UCSD-AML1 (cell line): ENCODE measurements around the gene LMO4.

Source experiments
- DNase-seq: peaks from one replicate; lab custom pipeline; 2025; ENCODE audit not compliant: unreplicated experiment; lab: John Stamatoyannopoulos, UW

The LMO4 gene

DNA sequence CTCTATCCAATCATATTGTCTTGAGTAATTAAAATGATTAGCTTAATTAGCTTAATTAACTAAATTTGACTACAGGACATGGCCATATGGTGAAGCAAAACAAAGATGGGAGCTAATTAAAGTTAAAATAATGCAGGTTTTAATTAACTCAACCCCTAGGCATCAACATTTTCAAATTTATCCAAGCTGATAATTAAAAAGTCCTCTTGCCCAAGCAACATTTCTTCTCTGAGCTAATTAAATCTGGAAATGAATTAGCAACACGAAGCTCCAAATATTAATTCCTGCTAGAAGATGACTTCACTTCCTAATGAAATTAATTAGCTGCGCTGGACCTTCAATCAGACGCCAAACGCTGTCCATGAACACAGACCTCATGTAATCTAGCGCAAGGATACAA lies 27.9 kb downstream of the LMO4 start:
- DNase-seq, result no peak

DNA sequence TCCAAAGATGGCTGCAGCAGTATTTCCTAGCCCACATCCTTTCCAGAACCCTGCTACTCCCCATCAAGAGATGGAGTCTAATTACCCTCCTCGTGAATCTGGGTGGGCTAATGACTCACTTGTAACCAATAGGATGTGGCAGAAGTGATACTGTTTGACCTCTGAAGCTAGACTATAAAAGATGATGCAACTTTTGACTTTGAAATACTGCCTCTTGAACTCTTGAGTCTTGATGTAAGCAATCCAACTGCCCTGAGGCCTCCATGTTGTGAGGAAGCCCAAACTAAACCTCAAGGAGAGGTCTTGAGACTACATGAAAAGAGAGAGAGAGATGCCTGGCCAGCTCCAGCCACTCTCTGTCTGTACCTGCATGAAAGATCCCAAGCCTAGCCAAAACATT lies 29.5 kb downstream of the LMO4 start:
- DNase-seq, result no peak

DNA sequence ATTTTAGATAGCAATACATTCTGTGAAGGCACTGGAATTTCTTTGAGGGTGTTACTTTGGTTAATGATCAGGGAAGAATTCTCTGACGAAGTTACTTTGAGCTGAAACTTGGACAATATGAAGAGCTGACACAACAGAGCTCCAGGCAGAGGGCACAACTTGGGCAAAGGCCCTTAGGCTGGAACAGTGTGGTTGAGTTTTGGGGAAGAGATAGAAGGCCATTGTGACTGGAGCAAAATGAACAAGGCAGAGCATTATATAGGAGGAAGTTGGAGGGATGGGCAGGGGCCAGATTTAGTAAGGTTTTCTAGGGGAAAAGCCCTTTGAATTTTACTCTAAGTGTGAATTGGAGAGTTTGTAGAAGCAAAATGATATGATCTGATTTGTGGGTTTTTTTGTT lies 30.9 kb downstream of the LMO4 start:
- DNase-seq, result no peak

DNA sequence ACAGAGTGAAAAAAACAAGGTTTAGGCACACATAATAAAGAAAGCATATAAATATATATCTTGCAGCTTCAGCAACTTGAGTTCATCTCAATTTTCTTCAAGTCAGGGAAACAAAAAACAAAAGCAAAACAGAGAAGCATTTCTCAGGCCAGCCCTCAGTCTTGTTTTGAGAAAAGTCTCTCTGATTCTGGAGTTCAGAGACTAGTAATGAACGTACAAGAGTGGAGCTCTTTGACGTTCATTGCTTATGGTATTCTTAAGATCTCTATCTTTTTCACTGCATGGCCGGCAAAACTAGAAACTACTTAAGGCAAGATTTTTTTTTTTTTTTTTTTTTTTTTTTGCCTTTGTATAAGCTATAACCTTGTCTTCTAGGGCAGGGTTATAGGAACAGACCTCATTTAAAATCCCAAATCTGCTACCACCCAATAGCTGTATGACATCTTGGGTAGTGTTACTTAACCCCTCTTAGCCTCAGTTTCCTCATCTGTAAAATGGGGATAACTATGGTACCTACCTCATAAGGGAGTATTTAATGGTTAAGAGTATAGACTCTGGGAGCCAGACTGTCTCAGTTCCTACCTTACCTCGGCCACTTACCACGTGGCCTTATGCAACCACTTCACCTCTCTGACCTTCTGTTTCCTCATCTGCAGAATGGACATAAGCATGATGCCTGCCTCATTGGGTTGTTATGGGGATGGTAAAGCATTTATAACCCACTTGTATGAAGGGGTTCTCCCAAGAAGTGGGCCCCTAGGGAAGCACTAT lies 33.6 kb downstream of the LMO4 start:
- DNase-seq, result no peak

DNA sequence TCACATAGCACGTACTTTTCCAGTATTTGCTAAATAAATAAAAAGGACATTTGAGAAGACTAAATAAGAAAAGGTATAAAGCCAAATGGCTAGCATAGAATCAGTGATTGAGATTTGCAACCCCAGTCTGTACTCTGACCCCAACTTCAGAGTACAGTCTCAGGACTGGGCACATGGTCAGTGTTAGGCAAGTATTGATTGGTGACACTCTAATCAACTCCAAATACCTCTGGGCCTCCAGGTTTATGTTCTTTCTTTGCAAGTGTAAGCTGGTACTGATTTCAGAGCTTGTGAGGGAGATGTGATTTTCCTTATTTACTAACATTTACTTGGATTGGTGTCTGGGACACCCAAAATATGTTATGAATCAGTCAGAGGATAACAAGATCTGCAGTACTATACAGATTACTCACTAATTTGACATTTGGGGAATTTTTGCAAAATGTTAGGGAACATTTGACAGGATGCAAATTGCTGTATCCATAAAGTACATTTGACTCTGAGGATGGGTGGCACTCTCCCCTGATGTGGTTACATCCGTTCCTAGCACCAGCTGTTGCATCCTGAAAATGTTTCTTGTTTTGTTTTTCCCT lies 34.2 kb downstream of the LMO4 start:
- no peak for DNase-seq

DNA sequence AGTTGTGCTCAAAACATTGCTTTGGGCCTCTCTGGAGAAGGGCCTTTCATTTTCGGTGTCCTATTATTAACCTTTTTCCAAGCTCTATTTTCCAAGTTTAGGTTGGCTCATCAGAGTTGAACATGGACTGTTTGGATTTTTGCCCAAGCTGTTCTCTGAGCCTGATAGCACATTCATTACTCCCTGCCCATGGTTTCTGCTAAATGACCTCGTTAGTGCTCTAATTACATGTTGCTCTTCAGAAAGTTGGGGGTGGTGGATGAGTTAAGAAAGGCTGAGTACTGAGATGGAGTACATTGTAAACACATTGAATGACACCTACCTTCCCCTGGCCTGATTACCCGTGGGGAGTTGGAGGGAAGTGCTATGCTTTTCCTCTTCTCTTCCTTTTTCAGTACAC lies 38.9 kb downstream of the LMO4 start:
- no peak for DNase-seq

DNA sequence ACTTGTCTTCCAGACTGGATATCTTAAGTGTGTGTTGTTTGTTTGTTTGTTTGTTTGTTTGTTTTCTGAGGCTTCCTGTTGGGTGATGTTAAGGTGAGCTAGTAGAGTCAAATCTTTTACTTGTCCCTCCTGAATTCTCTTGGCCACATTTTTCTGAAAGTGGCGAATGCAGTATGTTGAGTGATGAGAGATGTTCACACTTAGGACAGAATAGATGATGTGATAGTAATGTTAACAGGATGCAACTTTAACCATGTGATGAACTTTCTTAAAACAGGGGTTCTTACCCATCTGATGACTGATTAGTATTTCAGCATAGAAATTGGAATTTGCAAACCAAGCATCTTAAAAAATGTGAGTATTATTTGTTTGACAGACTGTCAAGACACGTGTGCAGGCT lies 40.2 kb downstream of the LMO4 start:
- no peak for DNase-seq

DNA sequence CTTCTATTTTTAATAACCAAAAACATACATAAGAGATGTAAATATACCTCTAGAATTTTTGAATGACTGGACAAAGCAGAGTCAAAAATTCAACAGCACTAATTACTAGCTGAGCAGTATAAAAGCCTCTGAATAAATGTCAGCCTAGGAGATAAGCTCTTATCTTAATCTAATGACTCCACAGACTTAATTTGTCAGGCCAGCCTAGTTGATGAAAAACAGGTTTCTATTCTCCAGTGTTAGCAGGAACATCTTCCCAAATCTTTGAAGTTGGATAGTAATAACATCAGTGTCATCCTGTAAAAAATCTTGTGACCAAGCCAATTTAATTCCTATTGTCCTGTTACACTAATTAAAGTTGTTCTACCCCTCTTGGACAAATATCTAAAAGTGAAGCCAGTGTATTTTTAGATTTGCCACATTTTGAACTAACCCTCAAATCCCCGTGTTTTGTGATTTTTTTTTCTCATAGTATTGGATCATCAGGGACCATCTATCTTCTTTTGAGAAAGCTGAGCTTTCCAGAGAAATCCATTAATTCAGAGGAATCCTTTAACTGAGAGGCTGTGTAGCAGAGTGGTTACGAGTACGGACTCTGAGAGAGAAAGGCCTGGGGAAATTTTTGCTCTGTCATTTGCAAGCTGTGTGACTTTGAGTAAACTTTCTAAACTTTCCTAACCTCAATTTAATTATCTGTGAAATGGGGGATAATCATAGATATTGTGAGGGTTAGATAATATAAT lies 41.2 kb downstream of the LMO4 start:
- no peak for DNase-seq

DNA sequence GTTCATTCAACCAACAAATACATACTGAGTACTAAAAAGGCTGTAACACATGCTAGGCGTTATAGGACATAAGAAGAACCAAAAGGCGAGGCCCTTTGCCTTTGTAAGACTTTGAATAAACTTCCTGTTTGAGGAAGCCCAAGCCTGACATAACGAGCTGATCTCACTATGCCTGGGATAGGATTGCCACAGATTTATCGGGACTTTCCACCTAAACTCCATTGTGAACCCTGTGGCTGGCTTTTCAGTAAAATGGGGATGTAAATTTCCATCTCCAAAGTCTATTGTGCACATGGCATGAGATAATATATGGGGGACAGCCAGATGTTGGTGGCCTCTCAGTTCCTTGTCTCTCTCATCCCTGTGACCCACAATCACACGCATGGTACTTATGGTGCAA lies 41.9 kb downstream of the LMO4 start:
- no peak for DNase-seq

DNA sequence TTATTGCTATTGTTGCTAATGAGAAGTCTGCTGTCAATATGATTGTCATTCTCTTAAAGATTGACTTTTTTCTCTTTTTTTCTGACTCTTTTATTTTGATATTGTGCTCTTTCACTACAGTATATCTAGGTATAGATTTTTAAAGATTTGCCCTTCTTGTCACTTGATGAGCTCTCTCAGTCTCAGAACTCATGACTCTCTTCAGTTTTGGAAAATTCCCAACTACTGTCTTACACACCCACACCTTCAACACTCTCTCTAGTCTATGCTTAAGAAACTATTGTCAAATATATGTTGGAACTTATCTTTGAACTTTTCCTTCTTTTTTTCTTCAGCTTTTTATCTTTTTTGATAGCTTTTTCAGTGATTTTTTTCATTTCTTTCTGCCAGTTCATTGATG lies 50.6 kb downstream of the LMO4 start:
- DNase-seq, result no peak

DNA sequence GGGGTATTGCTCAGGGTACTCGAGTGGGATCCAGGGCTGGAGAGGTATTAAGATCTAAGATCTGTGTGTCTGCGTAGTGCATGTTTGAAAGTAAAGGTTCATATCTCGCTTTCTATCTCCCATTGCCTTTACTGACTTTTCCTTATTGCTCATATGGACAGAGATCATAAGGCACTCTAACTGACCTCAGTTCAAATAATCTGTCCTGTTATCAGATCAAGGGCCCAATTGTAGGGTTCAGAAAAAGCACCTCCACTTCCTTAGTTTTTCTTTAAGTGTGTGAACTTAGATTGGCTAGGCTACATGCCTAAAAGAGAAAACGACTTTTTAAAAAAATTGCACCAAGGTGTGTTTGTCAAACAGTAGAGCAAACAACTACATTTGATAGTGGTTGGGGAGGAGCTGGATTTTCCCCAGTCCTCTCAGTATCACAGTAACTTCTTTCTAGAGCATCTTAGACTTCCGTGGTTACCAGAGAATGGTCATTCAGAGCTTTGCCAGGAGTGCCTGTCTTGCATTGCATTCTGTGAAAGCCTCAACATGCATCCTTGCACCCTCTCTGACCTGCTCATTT lies 57.6 kb downstream of the LMO4 start:
- no peak for DNase-seq

DNA sequence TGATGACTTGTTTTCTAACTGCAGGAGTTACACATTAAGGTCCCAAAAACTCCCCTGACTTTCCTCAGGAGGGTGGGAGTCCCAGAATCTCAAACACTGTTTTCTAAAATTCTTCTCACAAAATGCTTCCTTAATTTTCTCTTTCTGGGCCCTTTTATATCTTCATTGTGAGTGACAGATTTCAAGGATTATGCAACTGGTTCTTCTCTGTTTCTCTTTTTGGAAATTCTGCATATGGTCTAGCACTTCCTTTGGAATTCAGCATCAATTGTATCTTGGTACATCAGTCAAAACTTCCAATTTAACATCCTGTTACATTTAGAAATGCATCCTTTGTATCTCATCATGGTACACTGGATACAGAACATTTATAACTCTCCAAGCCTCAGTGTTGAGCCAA lies 59.7 kb downstream of the LMO4 start:
- no peak for DNase-seq

DNA sequence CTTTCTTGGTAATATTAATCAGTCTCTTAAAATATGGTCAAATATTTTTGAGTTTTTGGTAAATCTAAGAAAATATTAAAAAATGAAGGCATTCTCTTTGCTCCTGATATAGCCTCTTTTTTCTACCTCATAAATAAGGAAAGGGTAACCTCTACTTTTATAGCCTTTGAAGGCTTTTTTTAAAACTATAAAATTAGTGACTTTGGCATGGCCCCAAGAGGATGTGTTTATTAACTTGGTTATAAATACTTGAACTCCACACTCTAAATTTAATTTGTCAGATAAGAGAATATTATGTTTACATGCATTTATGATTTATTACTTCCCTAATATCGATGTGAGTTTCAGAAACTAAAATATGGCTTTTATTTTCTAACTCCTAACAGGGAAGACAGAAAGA lies 60.3 kb downstream of the LMO4 start:
- DNase-seq, result no peak

DNA sequence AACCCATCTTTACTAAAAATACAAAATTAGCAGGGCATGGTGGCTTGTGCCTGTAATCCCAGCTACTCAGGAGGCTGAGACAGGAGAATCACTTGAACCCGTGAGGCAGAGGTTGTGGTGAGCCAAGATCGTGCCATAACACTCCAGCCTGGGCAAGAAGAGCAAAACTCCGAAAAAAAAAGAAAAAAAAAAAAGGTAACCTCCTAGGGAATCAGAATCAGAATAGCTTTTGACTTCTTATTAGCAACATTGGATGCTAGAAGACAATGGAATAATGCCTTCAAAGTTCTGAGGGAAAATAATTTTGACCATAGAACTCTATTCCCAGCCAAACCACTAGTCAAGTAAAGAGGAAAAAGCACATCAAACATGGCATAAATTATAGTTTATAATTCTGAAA lies 60.9 kb downstream of the LMO4 start:
- DNase-seq, result no peak

DNA sequence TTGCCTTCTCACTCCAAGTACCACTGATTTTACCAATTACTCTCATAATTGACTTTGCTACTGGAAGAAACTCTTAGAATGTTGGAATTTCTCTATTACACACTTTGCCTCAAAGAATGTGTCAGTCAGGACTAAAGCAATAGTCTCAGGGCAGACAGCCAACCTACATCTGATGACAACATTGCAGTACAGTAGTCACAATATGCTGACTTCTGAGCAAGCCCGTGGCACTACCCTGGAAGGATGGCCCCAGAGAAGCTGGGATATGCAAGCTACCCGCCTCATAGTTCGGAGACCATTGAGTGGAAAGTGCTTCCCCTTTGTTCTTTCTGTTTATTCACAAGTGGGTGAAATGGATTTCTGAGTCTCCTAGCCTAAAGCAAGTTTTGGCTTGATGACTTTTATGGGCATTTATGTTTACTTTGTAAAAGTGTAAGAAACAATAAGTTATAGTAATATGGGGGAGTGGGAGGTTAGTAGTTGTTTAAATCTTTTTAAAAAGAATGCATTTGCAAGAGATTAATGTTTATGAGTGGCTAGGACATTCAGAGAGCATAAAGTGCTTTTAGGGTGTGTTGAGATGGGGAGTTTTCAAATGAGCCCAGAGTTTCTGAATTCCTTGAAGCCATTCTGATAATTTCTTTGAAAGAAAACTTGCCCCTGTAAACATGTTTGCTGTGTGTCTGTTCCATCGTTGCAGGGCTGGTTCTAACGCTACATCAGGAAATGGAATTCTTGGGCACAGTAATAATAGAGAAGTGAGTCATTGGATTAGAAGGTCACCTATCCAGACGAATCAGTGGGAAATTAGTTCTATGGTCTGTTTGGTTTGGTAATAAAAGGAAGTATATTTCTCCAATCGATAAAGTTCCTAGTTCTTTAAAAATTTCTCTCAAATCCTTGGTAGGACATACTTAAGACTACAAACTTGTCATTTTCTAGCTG lies 63.8 kb downstream of the LMO4 start:
- DNase-seq, result no peak

DNA sequence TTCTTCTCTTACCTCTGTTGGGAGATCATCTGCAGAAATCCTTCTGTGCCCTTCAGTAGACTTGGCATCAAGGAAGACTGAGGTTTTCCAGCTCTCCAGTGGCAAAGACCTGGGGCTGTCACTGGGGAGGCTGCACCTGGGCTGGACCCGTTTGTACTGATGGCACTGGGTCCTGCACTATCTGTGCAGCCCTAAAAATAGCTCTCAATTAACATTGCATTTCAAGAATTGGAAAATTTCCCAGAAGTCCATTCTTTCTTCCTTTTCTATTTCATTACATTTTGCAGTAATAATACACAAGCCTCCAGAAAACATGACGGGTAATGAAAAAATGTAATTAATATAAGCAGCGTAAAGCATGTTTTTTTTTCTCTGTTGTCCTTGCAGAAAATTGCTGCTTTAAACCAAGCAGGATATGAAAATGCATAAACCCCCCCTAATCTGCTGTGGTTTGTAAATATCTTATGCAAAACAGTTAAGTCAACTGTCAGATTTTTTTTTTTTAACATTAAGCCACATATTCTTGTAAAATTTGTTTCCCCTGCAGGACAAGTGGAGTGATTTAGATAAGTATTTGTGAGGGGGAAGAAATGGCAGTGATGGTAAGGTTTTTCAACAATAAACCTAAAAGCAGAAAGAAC lies 64.9 kb downstream of the LMO4 start:
- no peak for DNase-seq

DNA sequence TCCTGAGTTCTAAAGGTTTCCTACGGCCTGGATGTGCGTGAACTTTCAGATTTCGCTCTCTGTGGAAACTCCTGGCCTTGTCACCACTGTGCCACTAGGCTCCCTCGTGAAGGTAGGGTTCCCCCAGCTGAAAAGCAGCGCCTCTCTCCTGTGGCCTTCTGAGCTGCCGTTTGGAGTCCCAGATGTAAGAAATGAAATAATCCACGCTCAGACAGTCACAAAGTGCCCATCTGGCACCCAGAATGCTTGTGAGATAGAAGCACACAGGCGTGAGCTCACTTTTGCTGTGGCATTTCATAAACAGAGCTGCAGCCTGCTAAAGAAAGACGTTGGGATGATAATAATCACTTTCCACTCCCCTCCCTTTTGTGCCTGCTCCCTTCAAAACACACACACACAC lies 65.8 kb downstream of the LMO4 start:
- no peak for DNase-seq

DNA sequence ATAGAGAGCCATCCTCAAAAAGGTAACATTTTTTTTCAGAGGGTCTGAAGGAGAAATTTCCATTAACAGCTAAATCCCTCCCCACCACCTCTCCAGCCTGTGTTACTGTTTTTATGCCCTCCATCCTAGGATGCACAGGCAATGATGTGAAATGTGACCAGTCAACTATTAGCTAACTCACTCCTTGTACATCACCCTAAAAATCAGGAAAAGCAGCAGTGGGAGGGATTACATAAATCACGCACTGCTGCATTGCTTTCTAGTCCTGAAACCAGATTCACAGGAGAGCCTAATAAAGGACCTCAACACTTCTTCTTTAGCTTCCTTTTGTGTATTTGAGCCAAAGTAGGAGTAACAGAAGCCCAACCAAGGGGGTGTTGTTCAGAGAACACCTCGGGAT lies 66.3 kb downstream of the LMO4 start:
- DNase-seq, result no peak
